Stimulated activated CD4-positive, alpha-beta T cell treated with anti-CD3 and anti-CD28 coated beads, Interleukin-2, amount 100 ng/mL, for 24 hours (primary cell): ENCODE data around the gene ROCK2.
"Not testable (repeated sequence)": the region's sequence is repeated elsewhere in the genome, so short reads cannot be mapped to it uniquely, and the experiment has no call there.

Source experiments
- DNase-seq, 2 donors: peaks; one replicate each; pipeline ENCODE4 v3.0.0-alpha.2; 2020

Gene ROCK2

GRCh38 chr2:11339508-11340083 lies 4.8 kb downstream of the ROCK2 start:
- DNase-seq: no peak

- DNase-seq: no peak
These were observed 5.9 kb downstream of the ROCK2 start for GRCh38 chr2:11338580-11338979.

GRCh38 chr2:11337909-11338308 lies 6.5 kb downstream of the ROCK2 start:
- DNase-seq: no peak

- no peak for DNase-seq
These were observed 8.2 kb downstream of the ROCK2 start for GRCh38 chr2:11336189-11336588.

- no peak for DNase-seq
These were observed 10.8 kb downstream of the ROCK2 start for GRCh38 chr2:11333427-11334183.

DNA sequence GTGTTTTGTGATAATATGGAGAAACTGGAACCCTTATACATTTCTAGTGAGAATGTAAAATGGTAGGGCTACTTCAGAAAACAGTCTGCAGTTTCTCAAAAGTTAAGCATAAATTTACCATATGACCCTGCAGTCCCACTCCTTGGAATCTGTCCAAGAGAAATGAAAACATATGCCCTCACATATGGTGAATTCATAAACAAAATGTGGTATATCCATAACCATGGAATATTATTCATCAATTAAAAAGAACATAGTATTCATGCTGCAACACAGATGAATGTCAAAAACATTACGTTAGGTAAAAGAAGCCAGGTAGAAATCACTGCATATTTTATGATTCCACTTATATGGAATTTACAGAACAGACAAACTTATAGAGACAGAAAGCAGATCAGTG lies 11.8 kb downstream of the ROCK2 start:
- no peak for DNase-seq

DNA sequence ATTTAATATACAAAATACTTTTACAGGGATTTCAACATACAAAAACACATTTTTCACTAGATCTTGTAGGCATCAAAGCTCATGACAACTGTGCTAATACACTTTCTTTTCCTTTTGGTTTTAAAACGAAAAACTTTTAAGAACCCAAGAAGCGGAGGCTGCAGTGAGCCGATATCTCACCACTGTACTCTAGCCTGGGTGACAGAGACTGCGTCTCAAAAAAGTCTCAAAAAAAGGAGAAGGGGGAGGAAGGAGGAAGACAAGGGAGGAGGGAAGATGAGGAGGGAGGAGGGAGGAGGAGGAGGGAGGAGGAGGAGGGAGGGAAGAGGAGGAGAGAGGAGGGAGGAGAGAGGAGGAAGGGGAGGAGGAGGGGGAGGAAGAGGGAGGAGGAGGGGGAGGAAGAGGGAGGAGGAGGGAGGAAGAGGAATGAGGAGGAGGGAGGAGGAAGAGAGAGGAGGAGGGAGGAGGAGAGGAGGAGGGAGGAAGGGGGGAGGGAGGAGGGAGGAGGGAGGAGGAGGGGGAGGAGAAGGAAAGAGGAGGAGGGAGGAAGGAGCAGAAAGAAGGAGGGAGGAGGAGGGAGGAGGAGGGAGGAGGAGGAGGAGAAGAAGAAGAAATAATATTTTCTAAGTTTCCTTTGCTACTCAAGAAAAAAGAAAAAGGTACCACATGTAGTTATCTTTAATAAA lies 13.8 kb downstream of the ROCK2 start:
- no peak for DNase-seq

DNA sequence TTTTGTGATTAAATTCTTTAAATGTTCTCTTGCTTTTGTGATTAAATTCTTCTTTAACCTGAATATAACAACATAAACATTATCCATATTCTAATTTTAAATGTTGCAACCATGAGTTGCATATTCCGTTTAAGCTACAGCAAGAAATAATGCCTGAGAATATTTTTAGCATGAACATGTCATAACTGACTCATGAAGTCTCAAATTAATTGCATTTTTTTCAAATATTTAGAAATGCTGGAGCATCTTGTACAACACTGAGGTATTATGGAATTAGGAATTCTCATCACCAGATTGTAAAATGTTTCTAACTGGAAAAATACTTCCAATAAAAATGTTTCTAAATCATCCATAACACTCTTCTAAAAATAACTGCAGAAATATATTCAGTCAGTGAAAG lies 14.7 kb downstream of the ROCK2 start:
- DNase-seq: no peak

DNA sequence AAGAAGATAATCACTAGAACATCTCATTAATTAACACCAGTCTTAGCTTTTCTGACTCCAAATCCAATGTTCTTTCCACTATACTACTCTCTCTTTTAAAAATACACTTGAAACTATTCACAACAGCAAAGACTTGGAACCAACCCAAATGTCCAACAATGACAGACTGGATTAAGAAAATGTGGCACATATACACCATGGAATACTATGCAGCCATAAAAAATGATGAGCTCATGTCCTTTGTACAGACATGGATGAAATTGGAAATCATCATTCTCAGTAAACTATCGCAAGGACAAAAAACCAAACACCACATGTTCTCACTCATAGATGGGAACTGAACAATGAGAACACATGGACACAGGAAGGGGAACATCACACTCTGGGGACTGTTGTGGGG lies 15.9 kb downstream of the ROCK2 start:
- DNase-seq: not testable (repeated sequence)

DNA sequence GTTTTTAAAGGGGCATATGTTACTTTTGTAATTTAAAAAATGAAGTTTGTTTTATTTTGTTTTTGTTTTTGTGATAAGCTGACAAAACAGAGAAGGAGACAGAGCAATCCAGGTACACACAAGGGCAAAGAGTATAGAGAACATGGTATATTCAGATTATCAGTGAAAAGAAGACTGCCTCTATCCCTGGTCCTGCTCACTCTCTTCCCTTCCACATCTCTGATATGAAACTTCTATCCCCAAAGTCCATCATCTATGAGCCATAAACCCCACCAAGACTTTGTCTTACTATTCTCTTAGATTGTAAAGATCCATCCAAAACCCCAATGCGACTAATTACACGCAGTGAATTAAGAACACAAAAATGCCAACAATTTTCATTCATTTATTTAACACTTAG lies 16.6 kb downstream of the ROCK2 start:
- no peak for DNase-seq

GRCh38 chr2:11326677-11327211 lies 17.7 kb downstream of the ROCK2 start:
- DNase-seq: no peak

DNA sequence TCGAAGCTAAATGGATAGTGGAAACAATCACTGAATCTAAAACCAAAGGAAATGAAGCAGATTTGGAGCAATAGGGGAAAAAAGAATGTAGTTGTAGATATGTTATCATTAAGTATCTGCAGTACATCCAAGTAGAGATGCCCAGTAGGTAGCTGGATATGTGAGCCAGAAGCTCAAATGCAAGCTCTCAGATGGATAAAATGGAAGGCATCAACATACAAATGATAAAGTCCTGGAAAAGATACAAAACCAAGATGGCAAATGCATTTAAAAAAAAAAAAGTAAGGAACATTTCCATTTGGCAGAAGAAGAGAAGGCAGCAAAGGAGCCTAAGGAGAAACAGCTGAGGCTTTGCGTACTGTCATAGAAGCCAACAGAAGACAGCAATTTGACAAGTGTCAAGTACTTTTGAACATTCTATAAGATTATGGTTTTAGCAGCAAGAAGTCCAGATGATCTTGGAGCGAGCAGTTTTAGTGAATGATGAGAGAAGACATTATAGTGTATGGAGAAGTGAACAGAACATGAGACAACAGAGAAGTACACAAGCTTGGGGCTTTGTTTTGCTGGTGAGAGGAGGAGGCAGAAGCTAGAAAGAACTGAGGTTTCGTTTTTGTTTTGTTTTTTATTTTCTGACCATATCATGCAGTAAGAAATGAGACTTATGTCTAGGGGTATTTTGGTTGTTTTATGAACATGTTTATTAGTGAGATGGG lies 18.3 kb downstream of the ROCK2 start:
- no peak for DNase-seq

- no peak for DNase-seq
These were observed 22.6 kb downstream of the ROCK2 start for GRCh38 chr2:11321847-11322246.

- DNase-seq: no peak
These were observed 23.5 kb downstream of the ROCK2 start for GRCh38 chr2:11320698-11321492.

DNA sequence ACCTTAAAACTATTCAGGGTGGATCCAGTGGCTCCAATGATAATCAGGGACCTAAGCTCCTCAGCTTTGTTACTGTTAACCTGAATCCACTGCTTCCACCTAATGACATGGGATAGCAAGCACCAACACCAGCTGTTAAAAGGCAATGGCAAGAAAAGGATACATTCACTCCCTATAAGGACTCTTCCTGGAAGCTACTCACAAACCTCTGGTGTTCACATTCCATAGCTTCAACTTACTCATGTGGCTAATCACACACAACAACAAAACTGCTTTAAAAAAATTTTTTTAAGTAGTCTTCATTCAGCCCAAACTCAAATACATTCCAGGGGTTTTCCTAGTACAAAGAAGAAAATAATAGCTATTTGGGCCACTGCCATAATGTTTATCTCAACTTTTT lies 24.5 kb downstream of the ROCK2 start:
- DNase-seq: no peak

- DNase-seq: no peak
These were observed 29.2 kb downstream of the ROCK2 start for GRCh38 chr2:11315074-11315705.

- DNase-seq: no peak
These were observed 29.9 kb downstream of the ROCK2 start for GRCh38 chr2:11314487-11314886.

- DNase-seq: no peak
These were observed 31.5 kb downstream of the ROCK2 start for GRCh38 chr2:11312770-11313471.

GRCh38 chr2:11311543-11311942 lies 32.9 kb downstream of the ROCK2 start:
- no peak for DNase-seq

DNA sequence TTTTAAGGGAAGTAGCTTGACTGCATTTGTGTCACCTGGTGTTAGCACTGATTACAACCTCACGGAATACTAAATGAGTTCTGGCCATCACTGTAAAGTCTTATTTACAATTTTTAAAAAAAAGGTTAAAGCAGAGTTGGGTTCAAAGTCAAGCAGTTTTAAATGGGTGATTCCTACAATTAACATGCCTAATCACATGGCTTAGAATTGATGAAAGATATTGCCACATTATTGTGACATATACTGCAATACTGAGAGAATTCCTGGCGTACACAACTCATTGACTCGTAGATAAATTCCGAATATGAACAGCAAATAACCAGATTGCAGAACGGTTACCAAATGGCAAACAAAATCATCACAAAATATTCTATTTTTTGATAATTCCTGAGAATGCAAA lies 34.2 kb downstream of the ROCK2 start:
- DNase-seq: no peak

- DNase-seq: no peak
These were observed 34.7 kb downstream of the ROCK2 start for GRCh38 chr2:11309706-11310105.
